Suprapubic skin (tissue), 3 donors: Measurements from ENCODE around the gene MRPL2.

Experiments
- POLR2A ChIP-seq, 2 donors: fragments of 450-650 bp; IDR thresholded peaks; one replicate each; pipeline ENCODE4 v1.6.1; 2017; ENCODE audit warnings: antibody characterized with exemption in 2 of 2, mild to moderate bottlenecking in 2 of 2, moderate library complexity in 2 of 2
- TF ChIP-seq, protein P1 (sequence below), 2 donors: fragments of 200-600 bp in 1 of 2; fragments of 450-650 bp in 1 of 2; sonication (generic) in 1 of 2; IDR thresholded peaks; one replicate each; pipeline ENCODE4 v1.5.1; 2016 to 2019; ENCODE audit warnings: antibody characterized with exemption in 2 of 2, mild to moderate bottlenecking in 1 of 2, moderate library complexity in 1 of 2

DNA sequence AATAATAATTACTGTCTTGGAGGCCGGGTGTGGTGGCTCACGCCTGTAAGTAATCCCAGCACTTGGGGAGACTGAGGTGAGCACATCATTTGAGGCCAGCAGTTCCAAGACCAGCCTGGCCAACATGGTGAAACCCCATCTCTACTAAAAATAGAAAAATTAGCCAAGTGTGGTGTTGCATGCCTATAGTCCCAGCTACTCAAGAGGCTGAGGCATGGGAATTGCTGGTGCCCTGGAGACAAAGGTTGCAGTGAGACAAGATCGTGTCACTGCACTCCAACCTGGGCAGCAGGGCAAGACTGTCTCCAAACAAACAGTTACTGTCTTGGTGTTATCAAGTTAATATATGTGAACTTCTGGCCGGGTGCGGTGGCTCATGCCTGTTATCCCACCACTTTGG lies 32.9 kb downstream of the MRPL2 start:
- TF ChIP-seq, protein P1, sequence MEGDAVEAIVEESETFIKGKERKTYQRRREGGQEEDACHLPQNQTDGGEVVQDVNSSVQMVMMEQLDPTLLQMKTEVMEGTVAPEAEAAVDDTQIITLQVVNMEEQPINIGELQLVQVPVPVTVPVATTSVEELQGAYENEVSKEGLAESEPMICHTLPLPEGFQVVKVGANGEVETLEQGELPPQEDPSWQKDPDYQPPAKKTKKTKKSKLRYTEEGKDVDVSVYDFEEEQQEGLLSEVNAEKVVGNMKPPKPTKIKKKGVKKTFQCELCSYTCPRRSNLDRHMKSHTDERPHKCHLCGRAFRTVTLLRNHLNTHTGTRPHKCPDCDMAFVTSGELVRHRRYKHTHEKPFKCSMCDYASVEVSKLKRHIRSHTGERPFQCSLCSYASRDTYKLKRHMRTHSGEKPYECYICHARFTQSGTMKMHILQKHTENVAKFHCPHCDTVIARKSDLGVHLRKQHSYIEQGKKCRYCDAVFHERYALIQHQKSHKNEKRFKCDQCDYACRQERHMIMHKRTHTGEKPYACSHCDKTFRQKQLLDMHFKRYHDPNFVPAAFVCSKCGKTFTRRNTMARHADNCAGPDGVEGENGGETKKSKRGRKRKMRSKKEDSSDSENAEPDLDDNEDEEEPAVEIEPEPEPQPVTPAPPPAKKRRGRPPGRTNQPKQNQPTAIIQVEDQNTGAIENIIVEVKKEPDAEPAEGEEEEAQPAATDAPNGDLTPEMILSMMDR (IDR thresholded peaks at IDR 0.05): no peak
- TF ChIP-seq POLR2A (IDR thresholded peaks at IDR 0.05): no peak
